ENCODE measurements around the gene TVP23A.

Gene TVP23A

DNA sequence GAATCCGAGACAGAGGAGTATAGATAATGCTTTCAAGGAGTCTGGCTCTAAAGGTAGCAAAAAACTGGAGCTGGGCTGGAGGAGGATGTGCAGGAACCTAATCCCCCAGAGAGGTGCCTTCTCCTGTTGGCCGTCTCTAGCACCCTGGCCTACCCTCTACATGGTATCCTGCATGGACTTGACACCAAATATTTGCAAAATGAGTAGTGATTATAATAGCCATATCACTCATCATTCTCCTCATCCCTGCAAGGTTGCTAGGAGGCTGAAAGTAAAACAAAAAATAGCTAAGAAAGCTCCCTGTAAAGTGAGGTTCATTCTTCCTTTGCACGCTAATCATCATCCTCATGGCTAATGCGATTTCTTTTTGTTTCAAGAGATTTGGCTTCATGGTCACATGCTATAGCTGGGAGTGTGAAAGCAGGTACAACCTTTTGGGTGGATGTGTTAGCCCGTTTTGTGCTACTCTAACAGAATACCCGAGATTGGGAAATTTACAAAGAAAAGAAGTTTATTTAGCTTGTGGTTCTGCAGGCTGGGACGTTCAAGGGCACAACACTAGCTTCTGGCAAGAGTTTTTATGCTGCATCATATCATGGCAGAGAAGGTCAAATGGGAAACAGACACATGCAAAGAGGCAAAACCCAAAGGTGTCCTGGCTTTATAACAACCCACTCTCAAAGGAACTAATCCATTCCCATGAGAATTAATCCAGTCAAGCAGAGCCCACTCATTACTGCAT is 31.3 kb upstream of the TVP23A start:
- H3K27ac ChIP-seq, result no peak overlapping the region

DNA sequence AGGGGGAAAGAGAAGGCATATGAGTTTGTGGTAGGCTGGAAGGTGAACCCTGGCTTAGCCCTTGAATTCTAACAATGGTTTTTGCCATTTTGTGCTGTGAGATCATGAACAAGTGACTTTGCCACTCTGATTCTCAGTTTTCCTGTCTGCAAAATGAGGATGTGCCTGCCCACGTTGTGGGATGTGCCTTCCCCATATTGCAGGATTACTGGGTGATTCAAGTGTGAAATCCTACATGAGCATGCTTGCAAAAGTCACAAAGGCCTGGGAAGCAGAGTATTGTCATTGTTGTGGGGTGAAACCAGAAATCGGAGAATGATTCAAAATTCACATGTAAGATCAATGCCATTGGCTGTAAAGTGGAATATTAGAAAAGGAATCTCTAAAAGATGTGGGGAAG is 28.6 kb upstream of the TVP23A start:
- no peak for TF ChIP-seq ZFX (IDR thresholded peaks at IDR 0.05; ENCODE audit: borderline replicate concordance)
- TF ChIP-seq, protein P1, sequence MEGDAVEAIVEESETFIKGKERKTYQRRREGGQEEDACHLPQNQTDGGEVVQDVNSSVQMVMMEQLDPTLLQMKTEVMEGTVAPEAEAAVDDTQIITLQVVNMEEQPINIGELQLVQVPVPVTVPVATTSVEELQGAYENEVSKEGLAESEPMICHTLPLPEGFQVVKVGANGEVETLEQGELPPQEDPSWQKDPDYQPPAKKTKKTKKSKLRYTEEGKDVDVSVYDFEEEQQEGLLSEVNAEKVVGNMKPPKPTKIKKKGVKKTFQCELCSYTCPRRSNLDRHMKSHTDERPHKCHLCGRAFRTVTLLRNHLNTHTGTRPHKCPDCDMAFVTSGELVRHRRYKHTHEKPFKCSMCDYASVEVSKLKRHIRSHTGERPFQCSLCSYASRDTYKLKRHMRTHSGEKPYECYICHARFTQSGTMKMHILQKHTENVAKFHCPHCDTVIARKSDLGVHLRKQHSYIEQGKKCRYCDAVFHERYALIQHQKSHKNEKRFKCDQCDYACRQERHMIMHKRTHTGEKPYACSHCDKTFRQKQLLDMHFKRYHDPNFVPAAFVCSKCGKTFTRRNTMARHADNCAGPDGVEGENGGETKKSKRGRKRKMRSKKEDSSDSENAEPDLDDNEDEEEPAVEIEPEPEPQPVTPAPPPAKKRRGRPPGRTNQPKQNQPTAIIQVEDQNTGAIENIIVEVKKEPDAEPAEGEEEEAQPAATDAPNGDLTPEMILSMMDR (IDR thresholded peaks at IDR 0.05), result no peak
- no peak overlapping the region for H3K27ac ChIP-seq

More for the DNA sequence above, 31.3 kb upstream of the TVP23A start:
- TF ChIP-seq ZFX (IDR thresholded peaks at IDR 0.05; ENCODE audit: borderline replicate concordance), result no peak
- TF ChIP-seq, protein P1 (IDR thresholded peaks at IDR 0.05), result no peak

DNA sequence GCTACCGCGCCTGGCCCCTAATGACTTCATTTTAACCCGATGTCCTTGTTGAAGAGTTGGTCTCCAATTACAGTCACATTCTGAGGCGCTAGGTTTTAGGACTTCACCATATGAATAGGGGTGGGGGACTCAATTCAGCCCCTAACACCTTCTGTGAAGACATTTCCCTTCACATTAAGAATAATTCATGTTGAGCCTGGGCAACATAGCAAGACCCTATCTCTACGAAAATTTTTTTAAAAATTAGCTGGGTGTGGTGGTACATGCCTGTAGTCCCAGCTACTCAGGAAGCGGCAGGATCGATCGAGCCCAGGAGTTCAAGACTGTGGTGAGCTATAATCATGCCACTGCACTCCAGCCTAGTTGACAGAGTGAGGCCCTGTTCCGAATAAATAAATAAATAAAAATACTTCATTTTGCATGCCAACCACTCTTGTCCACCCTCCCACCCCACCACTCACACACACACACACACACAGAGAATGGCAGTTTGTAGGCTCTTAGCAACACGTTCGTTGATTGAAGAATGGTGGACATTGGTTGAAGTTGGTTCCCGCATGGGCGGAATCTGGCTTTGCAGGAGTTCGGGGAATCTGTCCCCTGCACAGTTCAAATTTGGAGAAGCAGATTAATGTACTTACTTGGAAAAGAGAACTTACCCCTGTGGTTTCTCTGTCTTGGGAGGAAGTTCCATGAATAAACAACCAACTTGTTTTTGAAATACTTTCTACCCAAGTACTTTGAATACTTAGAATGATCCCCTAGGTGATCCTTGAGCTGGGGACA is 27.8 kb upstream of the TVP23A start:
- H3K27ac ChIP-seq, result no peak overlapping the region
- TF ChIP-seq, protein P1 (IDR thresholded peaks at IDR 0.05), result no peak
- no peak for TF ChIP-seq ZFX (IDR thresholded peaks at IDR 0.05; ENCODE audit: borderline replicate concordance)

DNA sequence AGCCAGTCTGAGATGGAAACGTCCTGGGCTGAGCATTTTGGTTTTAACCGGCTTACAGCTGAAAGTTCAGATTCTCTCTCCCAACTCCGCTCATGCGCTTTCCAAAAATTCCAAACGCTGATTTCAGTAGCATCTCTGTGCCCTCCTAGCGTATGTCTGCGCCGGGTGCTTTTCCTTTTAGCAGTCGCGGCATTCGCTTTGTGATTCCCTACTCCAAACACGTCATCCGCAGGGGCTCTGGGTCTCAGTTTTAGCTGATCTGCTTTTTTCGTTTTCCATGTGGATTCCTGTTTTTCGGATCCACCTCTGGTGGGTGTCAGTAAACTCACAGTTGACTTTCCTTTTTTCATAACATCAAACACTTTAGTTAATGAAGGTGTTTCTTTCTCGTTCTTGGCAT is 22.1 kb upstream of the TVP23A start:
- TF ChIP-seq ZFX (IDR thresholded peaks at IDR 0.05; ENCODE audit: borderline replicate concordance), result no peak
- TF ChIP-seq, protein P1 (IDR thresholded peaks at IDR 0.05), result no peak
- no peak overlapping the region for H3K27ac ChIP-seq

DNA sequence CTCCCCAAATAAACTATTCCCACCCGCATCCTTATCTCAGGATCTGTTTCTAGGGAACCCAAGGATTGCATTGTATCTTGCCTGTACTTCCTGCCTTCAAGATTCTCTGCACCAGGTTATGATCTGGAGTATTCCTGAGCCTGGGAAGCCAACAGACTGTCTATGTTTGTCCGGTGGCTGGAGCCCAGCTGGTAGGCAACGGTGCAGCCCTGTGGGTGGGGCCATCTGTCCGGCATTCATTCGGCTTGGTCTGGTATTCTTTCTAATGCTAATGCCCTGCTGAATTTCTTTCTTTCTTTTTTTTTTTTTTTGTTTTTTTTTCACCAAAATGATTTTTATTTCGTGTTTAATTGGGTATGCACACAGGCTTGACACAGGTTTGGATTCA is 20.7 kb upstream of the TVP23A start:
- TF ChIP-seq, protein P1 (IDR thresholded peaks at IDR 0.05), result no peak
- no peak for TF ChIP-seq ZFX (IDR thresholded peaks at IDR 0.05; ENCODE audit: borderline replicate concordance)
- H3K27ac ChIP-seq, result no peak overlapping the region

DNA sequence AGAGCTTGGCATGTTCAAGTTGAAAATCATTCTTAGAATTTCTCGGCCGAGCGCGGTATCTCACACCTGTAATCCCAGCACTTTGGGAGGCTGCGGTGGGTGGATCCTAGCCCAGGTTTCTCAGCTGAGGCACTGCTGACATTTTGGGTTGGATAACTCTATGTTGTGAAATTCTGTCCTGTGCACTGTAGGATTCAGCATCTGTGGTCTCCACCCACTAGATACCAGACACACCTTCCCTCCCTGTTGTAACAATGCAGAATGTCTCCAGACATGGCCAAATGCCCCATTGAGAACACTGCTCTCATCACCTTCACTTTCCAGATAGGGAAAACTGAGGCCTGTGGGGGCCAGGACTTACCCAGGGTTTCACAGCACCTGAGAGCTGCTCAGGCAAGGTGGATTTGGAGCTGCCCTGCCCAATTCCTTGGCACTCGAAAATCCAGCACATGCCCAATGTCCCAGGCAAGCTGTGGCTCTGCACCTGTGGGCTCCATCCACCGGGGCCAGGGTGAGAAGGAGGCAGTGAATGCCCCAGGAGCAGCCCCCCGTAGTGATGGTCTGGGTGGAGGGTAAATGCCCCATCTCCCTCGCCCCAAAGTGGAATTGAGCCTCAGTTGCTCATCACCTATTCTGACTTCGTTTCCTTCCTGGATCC is 20.2 kb upstream of the TVP23A start:
- H3K27ac ChIP-seq, result no peak overlapping the region
- TF ChIP-seq ZFX (IDR thresholded peaks at IDR 0.05; ENCODE audit: borderline replicate concordance), result no peak
- TF ChIP-seq, protein P1 (IDR thresholded peaks at IDR 0.05), result no peak
